Rectal smooth muscle tissue (tissue), 1 donor: ENCODE results near the gene CDRT4.

Source experiments
- H3K27ac ChIP-seq: one replicate; pipeline ENCODE4 v1.7.0; 2013; ENCODE audit warnings: low read depth, low read length, inconsistent platforms
- H3K27me3 ChIP-seq: one replicate; pipeline ENCODE4 v1.7.0; 2013; ENCODE audit warnings: low read length; ENCODE audit not compliant: control insufficient read depth, insufficient read depth
- H3K36me3 ChIP-seq: one replicate; pipeline ENCODE4 v1.7.0; 2013; ENCODE audit warnings: low read length; ENCODE audit not compliant: control insufficient read depth, insufficient read depth
- H3K4me1 ChIP-seq: one replicate; pipeline ENCODE4 v1.7.0; 2013; ENCODE audit warnings: low read length; ENCODE audit not compliant: control insufficient read depth, insufficient read depth
- H3K4me3 ChIP-seq: one replicate; pipeline ENCODE4 v1.7.0; 2013; ENCODE audit warnings: low read length
- H3K9ac ChIP-seq: one replicate; pipeline ENCODE4 v1.7.0; 2013; ENCODE audit warnings: low read length

Gene CDRT4

GRCh38 chr17:15467592-15467991 lies at the start of gene CDRT4:
CDRT4 (minus strand) TSS chr17:15467621; CDS start chr17:15440238, 27,383 bp downstream.
- Histone ChIP-seq H3K27me3 (no peaks in the 10 kb centered on the region), H3K9ac (no peak within 1 kb of the TSS), H3K36me3 (no peaks in the 10 kb centered on the region), H3K4me1 (peaks cover 16% of the 10 kb centered on the region), H3K4me3 (no peak within 1 kb of the TSS), H3K27ac (peak within 1 kb of the TSS; percentile 26)

GRCh38 chr17:15516150-15516549 lies 48.7 kb upstream of the CDRT4 start:
- no peak overlapping the region for H3K27ac ChIP-seq
- H3K36me3 ChIP-seq = peaks cover 2% of the 10 kb centered on the region

GRCh38 chr17:15514469-15514868 lies 47.0 kb upstream of the CDRT4 start:
- H3K27me3 ChIP-seq = no peaks in the 10 kb centered on the region
- no peak overlapping the region for H3K27ac ChIP-seq
- H3K36me3 ChIP-seq = peaks cover 2% of the 10 kb centered on the region
- no peak overlapping the region for H3K4me3 ChIP-seq
- peaks cover 13% of the 10 kb centered on the region for H3K4me1 ChIP-seq
- H3K9ac ChIP-seq = no peak overlapping the region

More at GRCh38 chr17:15516150-15516549, 48.7 kb upstream of the CDRT4 start:
- H3K27me3 ChIP-seq = no peaks in the 10 kb centered on the region
- H3K4me1 ChIP-seq = peaks cover 13% of the 10 kb centered on the region
- H3K9ac ChIP-seq = no peak overlapping the region
- no peak overlapping the region for H3K4me3 ChIP-seq

- H3K4me3 ChIP-seq = no peak overlapping the region
- peaks cover 2% of the 10 kb centered on the region for H3K36me3 ChIP-seq
- H3K4me1 ChIP-seq = peaks cover 13% of the 10 kb centered on the region
- H3K27me3 ChIP-seq = no peaks in the 10 kb centered on the region
- H3K9ac ChIP-seq = no peak overlapping the region
- H3K27ac ChIP-seq = peak overlapping the region; percentile 61
These were observed 46.5 kb upstream of the CDRT4 start for GRCh38 chr17:15513856-15514459.

- Histone ChIP-seq H3K4me1 (peaks cover 13% of the 10 kb centered on the region), H3K4me3 (no peak overlapping the region), H3K36me3 (peaks cover 2% of the 10 kb centered on the region), H3K27ac (peak overlapping the region; percentile 61), H3K9ac (no peak overlapping the region), H3K27me3 (no peaks in the 10 kb centered on the region)
These were observed 45.8 kb upstream of the CDRT4 start for GRCh38 chr17:15513058-15513791.

GRCh38 chr17:15512071-15512709 lies 44.8 kb upstream of the CDRT4 start:
- no peak overlapping the region for H3K4me3 ChIP-seq
- H3K27me3 ChIP-seq = no peaks in the 10 kb centered on the region
- peaks cover 2% of the 10 kb centered on the region for H3K36me3 ChIP-seq
- no peak overlapping the region for H3K9ac ChIP-seq
- H3K27ac ChIP-seq = peak overlapping the region; percentile 61
- H3K4me1 ChIP-seq = peaks cover 13% of the 10 kb centered on the region

GRCh38 chr17:15511142-15511541 lies 43.7 kb upstream of the CDRT4 start:
- Histone ChIP-seq H3K36me3 (peaks cover 2% of the 10 kb centered on the region), H3K4me1 (peaks cover 13% of the 10 kb centered on the region), H3K27ac (no peak overlapping the region), H3K9ac (no peak overlapping the region), H3K4me3 (no peak overlapping the region), H3K27me3 (no peaks in the 10 kb centered on the region)

GRCh38 chr17:15510361-15510760 lies 42.9 kb upstream of the CDRT4 start:
- Histone ChIP-seq H3K27me3 (no peaks in the 10 kb centered on the region), H3K4me1 (peaks cover 13% of the 10 kb centered on the region), H3K27ac (no peak overlapping the region), H3K36me3 (no peaks in the 10 kb centered on the region), H3K9ac (no peak overlapping the region), H3K4me3 (no peak overlapping the region)

GRCh38 chr17:15509095-15509494 lies 41.7 kb upstream of the CDRT4 start:
- Histone ChIP-seq H3K27me3 (no peaks in the 10 kb centered on the region), H3K4me3 (no peak overlapping the region), H3K9ac (no peak overlapping the region), H3K4me1 (peaks cover 8% of the 10 kb centered on the region), H3K36me3 (no peaks in the 10 kb centered on the region), H3K27ac (no peak overlapping the region)

GRCh38 chr17:15508466-15508865 lies 41.0 kb upstream of the CDRT4 start:
- Histone ChIP-seq H3K27ac (no peak overlapping the region), H3K4me1 (peaks cover 5% of the 10 kb centered on the region), H3K4me3 (no peak overlapping the region), H3K36me3 (no peaks in the 10 kb centered on the region), H3K27me3 (no peaks in the 10 kb centered on the region), H3K9ac (no peak overlapping the region)

- Histone ChIP-seq H3K4me1 (peaks cover 4% of the 10 kb centered on the region), H3K4me3 (no peak overlapping the region), H3K27ac (no peak overlapping the region), H3K9ac (no peak overlapping the region), H3K36me3 (no peaks in the 10 kb centered on the region), H3K27me3 (no peaks in the 10 kb centered on the region)
These were observed 40.5 kb upstream of the CDRT4 start for GRCh38 chr17:15507896-15508295.

- H3K9ac ChIP-seq = no peak overlapping the region
- H3K4me1 ChIP-seq = peaks cover 5% of the 10 kb centered on the region
- H3K4me3 ChIP-seq = no peak overlapping the region
- no peaks in the 10 kb centered on the region for H3K27me3 ChIP-seq
- no peaks in the 10 kb centered on the region for H3K36me3 ChIP-seq
- H3K27ac ChIP-seq = no peak overlapping the region
These were observed 39.6 kb upstream of the CDRT4 start for GRCh38 chr17:15507001-15507400.
